NCI-H2107 (cell line): ENCODE data around the gene SOX13.

Experiments used
- DNase-seq: peaks from one replicate; lab custom pipeline; 2025; lab: John Stamatoyannopoulos, UW

Gene SOX13

GRCh38 chr1:204132718-204133117 is 59.8 kb downstream of the SOX13 start:
- no peak for DNase-seq

DNA sequence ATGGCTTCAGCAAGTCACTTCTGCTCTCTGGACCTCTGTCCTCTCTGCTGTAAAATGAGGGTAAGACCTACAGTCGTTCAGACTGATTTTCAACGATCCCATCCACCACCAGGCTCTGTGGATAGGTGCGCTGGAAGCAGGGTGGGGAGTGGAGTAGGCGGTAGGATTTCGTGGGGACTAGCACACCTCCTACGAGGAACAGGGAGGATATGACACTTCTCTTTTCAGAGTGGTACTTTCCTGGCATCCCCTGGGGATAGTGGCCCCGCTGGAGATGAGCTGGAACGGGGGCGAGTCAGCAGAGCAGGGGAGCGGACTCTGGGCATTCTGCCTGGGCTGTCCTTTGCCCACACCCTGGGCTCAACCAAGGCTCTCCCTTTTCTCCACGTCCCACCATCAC is 61.2 kb downstream of the SOX13 start:
- no peak for DNase-seq

GRCh38 chr1:204136814-204137213 is 63.9 kb downstream of the SOX13 start:
- no peak for DNase-seq

GRCh38 chr1:204139088-204139487 is 66.2 kb downstream of the SOX13 start:
- DNase-seq = no peak

- no peak for DNase-seq
These were observed 67.0 kb downstream of the SOX13 start for GRCh38 chr1:204139952-204140351.

DNA sequence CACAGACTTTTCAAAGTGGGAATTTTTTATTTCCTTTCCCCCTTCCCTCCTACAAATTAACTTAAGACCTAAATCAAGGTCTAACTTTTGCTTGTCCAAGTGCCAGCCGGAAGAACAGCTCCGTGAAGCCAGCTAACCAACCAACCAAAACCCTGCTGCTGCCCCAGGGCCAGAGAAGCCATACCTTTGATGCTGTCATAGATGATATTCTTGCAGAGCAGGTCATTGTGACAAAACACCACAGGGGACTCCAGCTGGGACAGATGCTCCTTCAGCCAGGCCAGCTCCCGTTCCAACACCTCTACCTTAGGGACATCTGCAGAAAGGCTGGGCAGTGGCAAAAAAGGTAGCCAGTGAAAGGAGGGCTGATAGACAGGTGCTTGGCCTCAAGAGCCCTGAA is 68.2 kb downstream of the SOX13 start:
- DNase-seq = no peak

GRCh38 chr1:204142032-204142974 is 69.4 kb downstream of the SOX13 start:
- DNase-seq = no peak

DNA sequence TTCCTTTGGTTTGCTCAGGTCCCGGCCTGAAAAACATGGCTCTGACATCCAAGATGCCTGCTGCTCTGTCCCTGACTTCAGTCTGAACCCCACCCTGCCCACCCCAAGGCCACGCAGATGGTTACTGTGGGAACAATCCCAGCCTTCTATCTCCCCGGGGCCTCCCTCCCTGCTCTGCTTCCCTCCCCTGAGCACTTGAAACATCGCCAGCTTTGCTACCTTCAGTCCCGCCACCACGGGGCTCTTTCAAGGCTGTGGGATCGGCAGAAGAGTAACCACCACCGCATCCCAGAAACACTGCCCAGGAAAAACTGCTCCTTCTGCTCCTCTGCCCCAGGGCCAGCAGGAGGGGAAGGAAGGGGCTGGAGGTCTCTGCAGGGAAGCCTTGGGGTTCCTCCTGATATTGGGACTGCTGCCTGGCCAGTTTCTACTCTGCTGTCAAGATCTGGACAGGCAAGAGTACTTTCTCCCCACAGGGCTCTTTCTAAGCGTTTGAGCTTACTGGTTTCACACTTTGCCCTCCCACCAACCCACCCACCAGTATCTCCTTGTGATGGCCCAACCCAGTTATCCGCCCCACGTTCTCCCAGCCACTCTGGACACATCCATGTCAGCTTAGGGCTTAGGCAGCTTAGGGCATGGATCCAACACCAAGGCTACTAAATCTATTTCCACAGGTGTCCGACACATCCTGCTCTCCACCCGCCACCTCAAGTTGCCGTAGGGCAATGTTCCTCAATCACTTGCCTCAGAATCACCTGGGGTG is 70.5 kb downstream of the SOX13 start:
- DNase-seq = no peak

DNA sequence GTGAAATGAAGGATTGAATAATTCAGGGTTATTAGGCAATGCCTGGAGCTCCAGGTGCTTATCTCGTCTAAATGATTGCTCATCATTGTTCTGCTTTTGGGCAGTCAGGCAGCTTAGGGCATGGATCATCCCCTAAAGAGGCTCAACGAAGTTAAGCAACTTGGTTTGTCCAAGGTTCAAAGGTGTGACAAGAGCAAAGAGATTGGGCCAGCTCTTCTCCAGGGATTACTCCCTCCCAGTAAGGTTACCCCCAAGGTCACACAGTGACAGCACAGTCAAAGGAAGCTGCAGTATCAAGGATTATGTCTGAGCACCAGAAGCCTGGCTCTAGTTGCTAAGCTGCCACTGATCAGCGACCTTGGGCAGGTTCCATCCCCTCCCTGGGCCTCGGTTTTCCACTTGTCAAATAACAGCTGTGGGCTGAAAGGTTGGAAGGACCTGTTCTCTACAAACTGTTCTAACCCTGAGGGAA is 72.2 kb downstream of the SOX13 start:
- no peak for DNase-seq

DNA sequence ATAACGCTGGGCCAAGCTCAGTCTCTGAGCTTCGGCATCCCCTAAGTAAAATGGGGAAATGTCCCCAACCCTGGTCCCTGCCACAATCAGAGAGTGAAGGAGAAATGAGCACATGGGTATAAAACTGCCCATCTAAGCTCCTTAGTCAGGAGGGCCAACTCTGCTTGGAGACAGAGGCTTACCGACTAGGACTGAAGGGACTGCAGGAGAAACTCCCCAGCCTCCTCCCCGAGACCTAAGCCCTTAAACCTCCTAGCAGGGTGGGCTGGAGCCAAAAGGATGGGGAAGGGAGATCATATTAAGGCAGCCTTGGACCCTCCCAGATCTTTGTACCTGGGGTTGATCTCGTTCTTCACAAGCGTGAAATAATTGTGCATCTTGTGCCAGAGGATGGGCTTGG is 73.4 kb downstream of the SOX13 start:
- no peak for DNase-seq

DNA sequence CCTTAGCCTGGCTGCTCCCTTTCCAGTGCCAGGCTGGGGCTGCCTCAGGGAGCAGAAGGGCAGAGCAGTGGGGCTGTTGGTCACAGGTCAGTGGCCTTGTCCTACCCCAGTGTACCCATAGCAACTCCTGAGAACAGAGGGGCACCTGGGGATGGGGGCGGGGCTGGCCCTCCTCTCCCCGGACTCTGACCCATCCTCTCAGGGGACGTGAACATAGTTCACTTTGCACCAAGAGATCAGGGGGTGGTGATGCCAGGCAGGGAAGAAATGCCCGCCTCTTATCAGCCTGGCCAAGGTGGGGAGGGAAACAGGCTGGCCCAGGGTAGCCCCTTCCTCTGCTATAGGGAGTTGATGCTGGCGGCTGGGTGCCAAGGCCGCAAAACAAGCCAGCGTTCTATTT is 74.0 kb downstream of the SOX13 start:
- no peak for DNase-seq

- no peak for DNase-seq
These were observed 74.8 kb downstream of the SOX13 start for GRCh38 chr1:204147406-204148383.

DNA sequence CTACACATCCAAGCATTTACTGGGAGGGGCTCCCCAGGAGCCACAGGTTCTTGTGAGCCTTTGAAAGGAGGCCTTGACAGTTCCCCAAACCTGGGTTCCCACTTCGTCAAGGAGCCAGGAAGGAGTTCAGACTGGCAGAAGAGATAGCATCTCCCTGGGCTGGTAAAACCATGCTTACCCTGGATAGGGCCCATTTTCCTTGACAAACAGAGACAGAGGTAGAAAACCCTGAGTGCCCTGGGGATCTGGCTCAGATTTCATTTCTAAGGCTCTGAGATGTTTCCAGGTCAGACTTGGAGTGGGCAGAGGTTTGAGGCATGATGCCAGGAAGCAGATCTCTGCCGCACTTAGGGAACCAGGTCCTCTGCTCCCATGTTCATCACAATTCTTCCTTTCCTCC is 76.2 kb downstream of the SOX13 start:
- DNase-seq = no peak

- DNase-seq = no peak
These were observed 77.0 kb downstream of the SOX13 start for GRCh38 chr1:204149635-204150565.

DNA sequence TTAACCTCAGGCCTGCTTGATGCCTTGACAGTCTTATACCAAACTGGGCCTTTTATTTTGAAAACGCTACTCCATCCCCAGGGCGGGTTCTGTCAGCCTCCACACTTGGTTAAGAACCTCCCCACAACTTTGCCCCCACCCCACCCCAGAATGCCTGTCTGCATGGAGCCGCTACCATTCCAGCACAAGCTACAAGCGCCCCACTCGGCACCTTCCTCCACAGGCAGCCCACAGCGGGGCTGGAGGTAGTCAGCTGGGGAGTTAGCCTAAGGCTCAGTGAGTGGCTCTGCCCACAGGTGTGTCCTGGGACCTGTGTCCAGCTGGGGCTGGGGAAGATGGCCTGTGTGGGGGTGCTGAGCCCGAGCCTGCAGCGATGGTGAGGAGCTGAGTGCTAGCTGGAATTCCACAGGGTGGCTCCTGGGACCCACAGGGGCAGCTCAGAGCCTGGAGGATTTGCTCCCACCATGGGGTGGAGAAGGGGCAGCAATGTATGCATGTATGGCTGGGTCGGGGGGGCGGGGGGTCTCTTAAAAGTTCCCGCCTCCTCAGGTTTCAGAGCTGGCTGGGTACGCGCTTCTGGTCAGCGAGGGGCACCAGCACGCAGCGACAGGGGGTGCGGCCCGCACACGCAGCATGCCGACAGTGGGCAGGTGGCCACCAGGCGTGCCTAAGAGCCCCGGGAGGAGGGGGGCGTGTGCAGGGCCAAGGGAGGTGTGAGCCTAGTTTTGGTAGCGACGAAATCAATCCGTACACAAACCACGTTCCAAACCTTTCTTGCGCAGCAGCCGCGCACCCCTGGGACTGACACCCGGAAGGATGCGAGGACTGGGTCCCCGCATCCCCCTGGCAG is 78.0 kb downstream of the SOX13 start:
- no peak for DNase-seq

- peak; percentile 43 for DNase-seq
These were observed 78.8 kb downstream of the SOX13 start, which contains the start of gene ETNK2 for GRCh38 chr1:204151552-204152309. Gene ETNK2, minus strand, starts transcription at chr1:204152044. Its CDS starts 192 bp downstream, at chr1:204151852.

- no peak for DNase-seq
These were observed 79.6 kb downstream of the SOX13 start for GRCh38 chr1:204152310-204153044.

- no peak for DNase-seq
These were observed 80.8 kb downstream of the SOX13 start for GRCh38 chr1:204153667-204154066.
